CD4-positive, alpha-beta T cell (primary cell): ENCODE results near the gene TRHDE. TPM values are rescaled to one million over a fixed set of nuclear protein-coding genes. Genes with fewer than 3 reads are reported as not detected.

Experiments used
- ATAC-seq: fragments of 200-7000 bp; cut with Tn5 transposase; one replicate; pipeline ENCODE4 v1.10.0; 2022; ENCODE audit warnings: mild to moderate bottlenecking; ENCODE audit not compliant: poor library complexity
- CTCF ChIA-PET: fragments of 350-600 bp; sonication (Branson Sonifier 250); formaldehyde crosslinking; loops from one replicate; lab custom pipeline; 2021; ENCODE audit warnings: antibody characterized with exemption, inconsistent platforms; lab: Charles Lee
- POLR2A ChIA-PET: fragments of 350-600 bp; sonication (Branson Sonifier 250); formaldehyde crosslinking; loops from one replicate; lab custom pipeline; 2021; ENCODE audit warnings: antibody characterized with exemption, inconsistent platforms; lab: Charles Lee
- DNase-seq, 14 experiments: peaks; one replicate each; pipeline ENCODE4 v3.0.0-alpha.2; 2013 to 2020; ENCODE audit warnings: mixed read lengths in 2 of 14
- H3K27ac ChIP-seq, 2 donors: one replicate each; pipeline versions ENCODE4 v1.5.1 to v1.7.0; 2013; ENCODE audit warnings: low read length in 2 of 2, low read depth in 1 of 2, mild to moderate bottlenecking in 1 of 2
- H3K27me3 ChIP-seq, 2 experiments: 1 replicate in 1 of 2; 2 replicates in 1 of 2; pipeline versions ENCODE4 v1.6.1 to v1.7.0; 2013; ENCODE audit warnings: low read length in 2 of 2, control low read depth in 1 of 2, mild to moderate bottlenecking in 1 of 2, moderate library complexity in 1 of 2; ENCODE audit not compliant: insufficient read depth in 2 of 2, control insufficient read depth in 1 of 2
- H3K36me3 ChIP-seq: one replicate; pipeline ENCODE4 v1.6.1; 2013; ENCODE audit warnings: low read length, control low read depth; ENCODE audit not compliant: insufficient read depth
- H3K4me1 ChIP-seq: one replicate; pipeline ENCODE4 v1.6.1; 2013; ENCODE audit warnings: low read length, control low read depth; ENCODE audit not compliant: insufficient read depth
- H3K4me3 ChIP-seq: one replicate; pipeline ENCODE4 v1.5.1; 2013; ENCODE audit warnings: mild to moderate bottlenecking, low read length, moderate library complexity
- H3K9me3 ChIP-seq, 2 experiments: 1 replicate in 1 of 2; 2 replicates in 1 of 2; pipeline versions ENCODE4 v1.6.1 to v1.7.0; 2013; ENCODE audit warnings: low read length in 2 of 2, mild to moderate bottlenecking in 2 of 2, control low read depth in 1 of 2, moderate library complexity in 1 of 2; ENCODE audit not compliant: control insufficient read depth in 1 of 2, insufficient read depth in 1 of 2
- H3K27ac Mint-ChIP-seq: one replicate; pipeline ENCODE4 v1.8.0; 2020; ENCODE audit warnings: mixed read lengths
- H3K27me3 Mint-ChIP-seq: one replicate; pipeline ENCODE4 v1.8.0; 2021; ENCODE audit warnings: mixed read lengths
- H3K36me3 Mint-ChIP-seq: one replicate; pipeline ENCODE4 v1.8.0; 2021; ENCODE audit warnings: low read depth, mixed read lengths
- H3K4me1 Mint-ChIP-seq: one replicate; pipeline ENCODE4 v1.8.0; 2021; ENCODE audit warnings: low read depth, mixed read lengths
- H3K4me3 Mint-ChIP-seq: one replicate; pipeline ENCODE4 v1.8.0; 2020; ENCODE audit warnings: mild to moderate bottlenecking, mixed read lengths
- H3K9me3 Mint-ChIP-seq: one replicate; pipeline ENCODE4 v1.8.0; 2020; ENCODE audit warnings: mixed read lengths
- CTCF ChIP-seq: fragments of 200-600 bp; IDR thresholded peaks from one replicate; pipeline ENCODE4 v1.8.0; 2022; ENCODE audit warnings: antibody characterized with exemption, mild to moderate bottlenecking
- intact Hi-C, 2 experiments: fragments of 100-400 bp; cut with DNase I in 1 of 2; cut with micrococcal nuclease in 1 of 2; formaldehyde crosslinking; loops; one replicate each; pipeline versions ENCODE4 v1.15.1 to v1.9.0; 2023 to 2025; cut with DNase I, micrococcal nuclease
- total RNA-seq, 174 experiments: library from RNA in 2 of 174; stranded (reverse) in 2 of 174; gene quantifications; one replicate each; pipeline ENCODE4 v1.2.3 and lab custom pipeline; 2021 to 2026

Gene TRHDE
- total RNA-seq, 2 experiments from 2014 or later, result not detected

- Mint-ChIP-seq H3K36me3 (no peaks in the 10 kb centered on the region), H3K27ac (no peak overlapping the region), H3K9me3 (peaks cover 3% of the 10 kb centered on the region), H3K4me1 (no peaks in the 10 kb centered on the region), H3K4me3 (no peak overlapping the region), H3K27me3 (no peaks in the 10 kb centered on the region)
- Histone ChIP-seq H3K36me3 (no peaks in the 10 kb centered on the region), H3K4me3 (no peak overlapping the region), H3K27ac (no peak overlapping the region), H3K4me1 (no peaks in the 10 kb centered on the region), H3K27me3 (no peaks in the 10 kb centered on the region), H3K9me3 (peaks cover 0 to 9% of the 10 kb centered on the region in 2 experiments)
- DNase-seq (no peak), ATAC-seq (no peak)
- POLR2A ChIA-PET, result no interaction called here
- CTCF ChIA-PET, result no interaction called here
- no peak for TF ChIP-seq CTCF
- intact Hi-C loops, result no loop called here
Observed at GRCh38 chr12:72464471-72464870, 192.3 kb downstream of the TRHDE start.

GRCh38 chr12:72465155-72465554 is 193.0 kb downstream of the TRHDE start:
- no peak for TF ChIP-seq CTCF
- Mint-ChIP-seq H3K27me3 (no peaks in the 10 kb centered on the region), H3K4me1 (no peaks in the 10 kb centered on the region), H3K4me3 (no peak overlapping the region), H3K27ac (no peak overlapping the region), H3K9me3 (peaks cover 3% of the 10 kb centered on the region), H3K36me3 (no peaks in the 10 kb centered on the region)
- peaks cover 0 to 9% of the 10 kb centered on the region in 2 experiments for H3K9me3 ChIP-seq
- DNase-seq (no peak), ATAC-seq (no peak)
- H3K27me3 ChIP-seq, result no peaks in the 10 kb centered on the region
- H3K27ac ChIP-seq, result no peak overlapping the region
- H3K36me3 ChIP-seq, result no peaks in the 10 kb centered on the region
- POLR2A ChIA-PET, result no interaction called here
- no peak overlapping the region for H3K4me3 ChIP-seq
- intact Hi-C loops, result no loop called here
- CTCF ChIA-PET, result no interaction called here
- H3K4me1 ChIP-seq, result no peaks in the 10 kb centered on the region

- no peak for ATAC-seq
- Histone ChIP-seq H3K4me1 (no peaks in the 10 kb centered on the region), H3K4me3 (no peak overlapping the region), H3K36me3 (no peaks in the 10 kb centered on the region), H3K27me3 (no peaks in the 10 kb centered on the region), H3K27ac (no peak overlapping the region), H3K9me3 (peaks cover 0 to 9% of the 10 kb centered on the region in 2 experiments)
- POLR2A ChIA-PET, result no interaction called here
- Mint-ChIP-seq H3K27ac (no peak overlapping the region), H3K9me3 (peaks cover 3% of the 10 kb centered on the region), H3K4me3 (no peak overlapping the region), H3K4me1 (no peaks in the 10 kb centered on the region), H3K27me3 (no peaks in the 10 kb centered on the region), H3K36me3 (no peaks in the 10 kb centered on the region)
- TF ChIP-seq CTCF, result no peak
- DNase-seq, result no peak
- intact Hi-C loops, result no loop called here
- CTCF ChIA-PET, result no interaction called here
Observed at GRCh38 chr12:72465940-72466630, 193.9 kb downstream of the TRHDE start.
